Subcutaneous adipose tissue (tissue), 4 donors: ENCODE data around the gene NTM. TPM values are rescaled to one million over a fixed set of nuclear protein-coding genes. Genes with fewer than 3 reads are reported as not detected.

Experiments used
- total RNA-seq, 4 donors: library from RNA; depleted of rRNA; stranded (reverse); fragments of >200 nt; gene quantifications; one replicate each; pipeline ENCODE4 v1.1.0, GENCODE V29; 2016
- TF ChIP-seq, protein P1 (sequence below): fragments of 450-650 bp; IDR thresholded peaks from one replicate; pipeline ENCODE4 v1.5.1; 2016; ENCODE audit warnings: low read depth, mild to moderate bottlenecking, control low read depth, antibody characterized with exemption, moderate library complexity

Gene NTM
- total RNA-seq, 4 donors from 2014 or later: 1.5 to 5.7 (median 1.7) TPM

DNA sequence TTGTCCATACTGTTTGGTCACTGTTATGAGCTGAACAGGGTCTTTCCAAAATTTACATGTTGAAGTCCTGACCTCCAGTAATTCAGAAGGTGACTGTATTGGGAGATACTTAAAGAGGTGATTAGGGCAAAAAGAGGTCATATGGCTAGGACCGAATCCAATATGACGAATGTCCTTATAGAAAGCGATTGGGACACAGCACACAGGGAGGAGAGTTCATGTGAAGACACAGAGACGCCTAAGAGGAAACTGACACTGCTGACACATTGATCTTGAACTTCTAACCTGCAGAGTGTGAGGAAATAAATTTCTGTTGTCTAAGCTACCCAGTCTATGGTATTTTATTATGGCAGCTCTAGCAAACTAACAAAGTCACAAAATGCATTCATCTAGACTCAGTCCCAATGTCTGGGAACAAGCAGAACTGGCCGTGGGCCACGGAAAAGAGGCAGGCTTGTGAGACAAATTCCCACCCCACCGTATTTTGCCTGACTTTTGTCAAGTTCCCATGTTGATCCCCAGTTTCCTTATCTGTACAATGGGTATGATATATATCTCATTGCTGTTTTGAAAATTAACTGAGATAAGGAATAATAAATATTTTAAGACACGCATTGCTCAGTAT lies 295.0 kb downstream of the NTM start:
- TF ChIP-seq, protein P1, sequence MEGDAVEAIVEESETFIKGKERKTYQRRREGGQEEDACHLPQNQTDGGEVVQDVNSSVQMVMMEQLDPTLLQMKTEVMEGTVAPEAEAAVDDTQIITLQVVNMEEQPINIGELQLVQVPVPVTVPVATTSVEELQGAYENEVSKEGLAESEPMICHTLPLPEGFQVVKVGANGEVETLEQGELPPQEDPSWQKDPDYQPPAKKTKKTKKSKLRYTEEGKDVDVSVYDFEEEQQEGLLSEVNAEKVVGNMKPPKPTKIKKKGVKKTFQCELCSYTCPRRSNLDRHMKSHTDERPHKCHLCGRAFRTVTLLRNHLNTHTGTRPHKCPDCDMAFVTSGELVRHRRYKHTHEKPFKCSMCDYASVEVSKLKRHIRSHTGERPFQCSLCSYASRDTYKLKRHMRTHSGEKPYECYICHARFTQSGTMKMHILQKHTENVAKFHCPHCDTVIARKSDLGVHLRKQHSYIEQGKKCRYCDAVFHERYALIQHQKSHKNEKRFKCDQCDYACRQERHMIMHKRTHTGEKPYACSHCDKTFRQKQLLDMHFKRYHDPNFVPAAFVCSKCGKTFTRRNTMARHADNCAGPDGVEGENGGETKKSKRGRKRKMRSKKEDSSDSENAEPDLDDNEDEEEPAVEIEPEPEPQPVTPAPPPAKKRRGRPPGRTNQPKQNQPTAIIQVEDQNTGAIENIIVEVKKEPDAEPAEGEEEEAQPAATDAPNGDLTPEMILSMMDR: no peak

- TF ChIP-seq, protein P1: no peak
These were observed 295.6 kb downstream of the NTM start for GRCh38 chr11:131666006-131666405.

GRCh38 chr11:131666617-131667016 lies 296.2 kb downstream of the NTM start:
- TF ChIP-seq, protein P1: no peak

DNA sequence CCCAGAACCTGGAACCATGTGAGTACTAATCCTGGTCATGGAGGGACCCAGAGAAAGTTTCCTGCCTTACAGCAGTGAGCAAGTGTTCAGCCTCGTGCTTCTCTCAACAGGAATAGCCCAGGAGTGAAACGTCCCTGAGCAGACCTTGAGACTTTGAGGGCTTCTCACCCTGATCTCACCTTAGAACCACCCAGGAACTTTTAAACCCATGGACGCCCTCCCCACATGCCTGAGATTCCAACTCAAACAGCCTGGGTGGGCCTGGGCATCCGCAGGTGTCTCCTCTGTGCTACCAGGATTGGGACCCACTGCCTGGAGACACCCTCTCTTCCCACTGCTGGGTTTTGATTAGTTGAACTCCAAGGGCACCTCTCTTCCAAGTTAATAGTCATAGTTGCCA lies 297.2 kb downstream of the NTM start:
- TF ChIP-seq, protein P1: no peak

GRCh38 chr11:131668500-131669400 lies 298.3 kb downstream of the NTM start:
- TF ChIP-seq, protein P1: no peak

DNA sequence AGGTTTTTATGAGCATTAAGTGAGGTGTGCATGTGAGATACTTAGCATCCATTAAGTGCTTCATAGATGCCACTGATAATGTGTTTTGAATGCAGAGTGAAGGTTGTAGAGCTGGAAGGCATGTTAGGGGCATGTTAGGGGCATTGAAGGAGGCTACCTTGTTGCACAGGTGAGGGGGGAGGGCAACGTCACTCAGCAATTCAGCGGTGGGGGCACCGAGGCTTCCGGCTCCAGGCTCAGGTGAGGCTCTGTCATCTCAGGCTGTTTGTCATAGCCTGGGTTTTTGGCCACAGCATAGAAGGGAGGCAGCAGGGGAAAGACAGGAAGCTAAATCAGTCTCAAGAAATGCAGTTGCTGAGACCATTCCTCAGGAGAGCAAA lies 299.0 kb downstream of the NTM start:
- TF ChIP-seq, protein P1: no peak

DNA sequence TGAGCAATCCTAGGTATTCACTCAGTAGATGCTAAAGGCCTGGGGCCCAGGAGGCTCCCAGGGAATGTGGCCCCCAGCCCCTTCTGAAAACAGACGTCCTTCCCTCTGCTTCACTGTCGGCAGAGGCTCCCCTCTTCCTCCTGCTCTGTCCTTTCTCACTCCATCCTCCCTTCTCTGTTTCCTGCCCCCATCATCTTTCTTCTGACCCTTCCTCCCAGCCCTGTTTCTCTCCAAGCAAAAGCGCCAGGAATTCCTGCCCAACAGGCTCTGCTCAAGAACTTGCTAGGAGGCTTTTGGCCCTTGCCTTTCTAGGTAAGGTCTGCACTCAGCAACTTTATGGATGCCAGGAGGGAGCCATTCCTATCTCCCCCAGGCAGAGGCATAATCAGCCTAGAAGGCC lies 300.5 kb downstream of the NTM start:
- TF ChIP-seq, protein P1: no peak
